MM.1S (cell line): ENCODE results near the gene CHRNA7.

Experiments used
- EZH2 ChIP-seq: fragments of 300-600 bp; sonication (generic); optimal IDR thresholded peaks from 2 replicates; pipeline ENCODE3; 2017; ENCODE audit warnings: low read depth, mild to moderate bottlenecking, antibody characterized with exemption, low read length, mixed read lengths
- EZH2phosphoT487 ChIP-seq: fragments of 300-600 bp; sonication (generic); IDR thresholded peaks from 2 replicates; pipeline ENCODE4 v1.6.1; 2018; ENCODE audit warnings: antibody characterized with exemption, low read length
- TF ChIP-seq, protein P1 (sequence below): fragments of 300-600 bp; sonication (generic); IDR thresholded peaks from 2 replicates; pipeline ENCODE4 v1.5.1; 2016; ENCODE audit warnings: antibody characterized with exemption, low read length, mixed read lengths

DNA sequence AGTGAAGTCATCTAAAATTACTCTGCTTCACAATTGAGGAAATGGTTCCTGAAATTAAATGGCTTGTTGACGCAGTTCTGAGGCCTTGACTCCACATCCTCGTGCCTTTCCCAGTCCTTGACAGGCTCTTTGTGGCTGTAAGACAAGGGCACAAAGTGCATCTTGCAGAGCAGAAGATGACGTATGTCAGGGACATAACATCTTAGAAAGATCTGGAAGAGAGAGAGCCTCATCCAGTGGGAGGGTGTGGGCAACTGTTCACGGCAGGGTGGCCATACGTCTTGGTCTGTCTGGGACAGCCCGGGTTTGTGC lies 91.0 kb downstream of the CHRNA7 start:
- no peak for TF ChIP-seq EZH2
- TF ChIP-seq, protein P1, sequence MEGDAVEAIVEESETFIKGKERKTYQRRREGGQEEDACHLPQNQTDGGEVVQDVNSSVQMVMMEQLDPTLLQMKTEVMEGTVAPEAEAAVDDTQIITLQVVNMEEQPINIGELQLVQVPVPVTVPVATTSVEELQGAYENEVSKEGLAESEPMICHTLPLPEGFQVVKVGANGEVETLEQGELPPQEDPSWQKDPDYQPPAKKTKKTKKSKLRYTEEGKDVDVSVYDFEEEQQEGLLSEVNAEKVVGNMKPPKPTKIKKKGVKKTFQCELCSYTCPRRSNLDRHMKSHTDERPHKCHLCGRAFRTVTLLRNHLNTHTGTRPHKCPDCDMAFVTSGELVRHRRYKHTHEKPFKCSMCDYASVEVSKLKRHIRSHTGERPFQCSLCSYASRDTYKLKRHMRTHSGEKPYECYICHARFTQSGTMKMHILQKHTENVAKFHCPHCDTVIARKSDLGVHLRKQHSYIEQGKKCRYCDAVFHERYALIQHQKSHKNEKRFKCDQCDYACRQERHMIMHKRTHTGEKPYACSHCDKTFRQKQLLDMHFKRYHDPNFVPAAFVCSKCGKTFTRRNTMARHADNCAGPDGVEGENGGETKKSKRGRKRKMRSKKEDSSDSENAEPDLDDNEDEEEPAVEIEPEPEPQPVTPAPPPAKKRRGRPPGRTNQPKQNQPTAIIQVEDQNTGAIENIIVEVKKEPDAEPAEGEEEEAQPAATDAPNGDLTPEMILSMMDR, result no peak
- no peak for TF ChIP-seq EZH2phosphoT487
